ENCODE measurements around the gene PIWIL1. TPM values are rescaled to one million over a fixed set of nuclear protein-coding genes. Genes with fewer than 3 reads are reported as not detected.

The PIWIL1 gene
- total RNA-seq, 1 experiment from 2014 or later: not detected

DNA sequence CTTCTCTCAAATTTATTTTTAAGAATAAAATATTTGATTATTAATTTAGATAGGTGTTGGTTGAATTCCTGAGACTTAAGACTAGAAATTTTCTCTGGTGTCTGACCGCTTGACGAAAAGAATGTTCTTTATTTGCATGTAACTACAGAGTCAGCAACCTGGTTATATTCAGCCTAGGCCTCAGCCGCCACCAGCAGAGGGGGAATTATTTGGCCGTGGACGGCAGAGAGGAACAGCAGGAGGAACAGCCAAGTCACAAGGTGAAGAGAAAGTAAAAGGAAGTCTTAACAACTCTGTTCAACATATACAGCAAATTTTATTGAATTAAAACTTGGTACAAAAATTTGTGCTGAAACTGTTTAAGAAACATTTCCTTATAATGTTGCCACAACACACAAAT, 5.2 kb downstream of the PIWIL1 start:
- Histone ChIP-seq H3K4me1 (ENCODE audit: low read length) (no peaks in the 10 kb centered on the region), H3K4me2 (ENCODE audit: low read depth, low read length, poor library complexity, severe bottlenecking) (no peak overlapping the region), H3K27ac (ENCODE audit: low read length) (no peak overlapping the region)

DNA sequence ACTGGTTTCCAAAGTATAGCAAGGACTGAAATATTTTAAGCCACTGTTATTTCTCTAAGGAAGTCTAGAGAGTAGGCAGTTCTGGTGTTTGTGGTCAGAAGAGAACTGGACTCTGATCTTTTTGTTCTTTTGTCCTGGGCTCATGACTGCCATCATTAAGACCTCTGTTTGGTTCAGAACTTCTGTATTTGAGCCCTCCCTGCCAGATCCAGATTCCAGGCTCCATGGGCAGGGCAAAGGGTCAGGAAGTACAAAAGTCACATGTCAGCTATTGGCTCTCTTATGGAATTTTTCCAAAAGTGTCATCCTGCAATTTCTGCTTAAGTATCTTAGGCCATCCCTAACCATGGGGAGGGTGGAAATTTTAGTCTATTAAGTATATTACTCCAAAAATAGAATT, 6.8 kb downstream of the PIWIL1 start:
- H3K79me2 ChIP-seq (ENCODE audit: low read length): no peaks in the 10 kb centered on the region
- H3K4me3 ChIP-seq (ENCODE audit: low read length): no peak overlapping the region
- no peak overlapping the region for H3K4me2 ChIP-seq (ENCODE audit: low read depth, low read length, poor library complexity, severe bottlenecking)
- H3K9me3 ChIP-seq (ENCODE audit: low read length): no peaks in the 10 kb centered on the region
- no peaks in the 10 kb centered on the region for H3K4me1 ChIP-seq (ENCODE audit: low read length)
- H4K20me1 ChIP-seq (ENCODE audit: insufficient read depth, low read depth, low read length): no peaks in the 10 kb centered on the region
- H3K36me3 ChIP-seq (ENCODE audit: insufficient read depth, low read length): no peaks in the 10 kb centered on the region
- DNase-seq: peak; percentile 27
- H3K9ac ChIP-seq (ENCODE audit: low read length): no peak overlapping the region
- H2AFZ ChIP-seq (ENCODE audit: low read length): no peak overlapping the region
- no peaks in the 10 kb centered on the region for H3K9me2 ChIP-seq (replicated peaks; ENCODE audit: insufficient read depth, low read length)
- H3K27ac ChIP-seq (ENCODE audit: low read length): no peak overlapping the region
- no peaks in the 10 kb centered on the region for H3K27me3 ChIP-seq (ENCODE audit: low read length)

More for the DNA sequence above, 5.2 kb downstream of the PIWIL1 start:
- Histone ChIP-seq H3K9me2 (replicated peaks; ENCODE audit: insufficient read depth, low read length) (no peaks in the 10 kb centered on the region), H3K36me3 (ENCODE audit: insufficient read depth, low read length) (no peaks in the 10 kb centered on the region), H3K9ac (ENCODE audit: low read length) (no peak overlapping the region), H3K27me3 (ENCODE audit: low read length) (no peaks in the 10 kb centered on the region), H4K20me1 (ENCODE audit: insufficient read depth, low read depth, low read length) (no peaks in the 10 kb centered on the region), H2AFZ (ENCODE audit: low read length) (no peak overlapping the region), H3K4me3 (ENCODE audit: low read length) (no peak overlapping the region), H3K79me2 (ENCODE audit: low read length) (no peaks in the 10 kb centered on the region), H3K9me3 (ENCODE audit: low read length) (no peaks in the 10 kb centered on the region)
- no peak for DNase-seq

DNA sequence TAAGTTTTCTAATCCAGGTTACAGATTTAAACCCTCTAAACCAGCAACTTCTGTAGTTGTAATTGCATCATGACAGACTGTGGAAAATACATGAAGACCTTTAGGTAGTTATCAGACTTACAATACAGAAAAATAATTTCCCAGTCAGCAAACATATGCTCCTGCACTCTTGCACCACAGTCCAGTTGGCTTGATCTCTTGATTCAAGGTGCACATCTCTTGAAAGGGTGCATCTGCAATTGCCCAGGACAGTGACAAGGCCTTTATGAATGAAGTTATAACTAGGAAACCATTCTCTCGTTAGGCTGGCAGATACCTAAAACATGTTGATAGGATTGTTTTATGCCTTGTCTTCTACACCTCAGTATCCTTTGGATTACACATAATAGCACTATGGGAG, 7.6 kb downstream of the PIWIL1 start:
- Histone ChIP-seq H4K20me1 (ENCODE audit: insufficient read depth, low read depth, low read length) (no peaks in the 10 kb centered on the region), H3K4me1 (ENCODE audit: low read length) (no peaks in the 10 kb centered on the region), H3K4me2 (ENCODE audit: low read depth, low read length, poor library complexity, severe bottlenecking) (no peak overlapping the region), H3K4me3 (ENCODE audit: low read length) (no peak overlapping the region), H3K27ac (ENCODE audit: low read length) (no peak overlapping the region), H3K27me3 (ENCODE audit: low read length) (no peaks in the 10 kb centered on the region), H3K79me2 (ENCODE audit: low read length) (no peaks in the 10 kb centered on the region), H2AFZ (ENCODE audit: low read length) (no peak overlapping the region), H3K9ac (ENCODE audit: low read length) (no peak overlapping the region), H3K36me3 (ENCODE audit: insufficient read depth, low read length) (no peaks in the 10 kb centered on the region), H3K9me2 (replicated peaks; ENCODE audit: insufficient read depth, low read length) (no peaks in the 10 kb centered on the region), H3K9me3 (ENCODE audit: low read length) (no peaks in the 10 kb centered on the region)
- DNase-seq: peak; percentile 4

DNA sequence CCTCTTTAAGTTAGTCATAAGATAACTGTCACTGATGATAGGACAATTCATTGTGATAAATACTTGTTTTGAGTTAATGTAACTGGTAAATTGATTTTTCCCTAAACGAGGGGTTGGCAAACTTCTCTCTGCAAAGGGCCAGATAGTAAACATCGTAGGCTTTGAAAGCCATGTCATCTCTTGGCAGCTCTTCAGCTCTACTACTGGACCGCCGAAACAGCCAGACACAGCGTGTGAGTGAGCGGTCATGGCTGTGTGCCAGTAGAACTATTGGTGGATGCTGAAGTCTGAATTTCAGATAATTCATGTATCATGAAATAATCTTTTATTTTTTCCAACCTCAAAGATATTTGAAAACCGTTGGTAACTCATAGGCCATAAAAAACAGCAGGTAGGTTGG, 9.9 kb downstream of the PIWIL1 start:
- peak; percentile 1 for DNase-seq
- Histone ChIP-seq H3K36me3 (ENCODE audit: insufficient read depth, low read length) (no peaks in the 10 kb centered on the region), H3K27me3 (ENCODE audit: low read length) (peaks cover 2% of the 10 kb centered on the region; the same call in 1 of the 2 replicates), H3K9me2 (replicated peaks; ENCODE audit: insufficient read depth, low read length) (no peaks in the 10 kb centered on the region), H4K20me1 (ENCODE audit: insufficient read depth, low read depth, low read length) (no peaks in the 10 kb centered on the region), H3K4me2 (ENCODE audit: low read depth, low read length, poor library complexity, severe bottlenecking) (no peak overlapping the region), H2AFZ (ENCODE audit: low read length) (no peak overlapping the region), H3K4me3 (ENCODE audit: low read length) (no peak overlapping the region), H3K27ac (ENCODE audit: low read length) (no peak overlapping the region), H3K9me3 (ENCODE audit: low read length) (no peaks in the 10 kb centered on the region), H3K79me2 (ENCODE audit: low read length) (no peaks in the 10 kb centered on the region), H3K9ac (ENCODE audit: low read length) (no peak overlapping the region), H3K4me1 (ENCODE audit: low read length) (no peaks in the 10 kb centered on the region)

DNA sequence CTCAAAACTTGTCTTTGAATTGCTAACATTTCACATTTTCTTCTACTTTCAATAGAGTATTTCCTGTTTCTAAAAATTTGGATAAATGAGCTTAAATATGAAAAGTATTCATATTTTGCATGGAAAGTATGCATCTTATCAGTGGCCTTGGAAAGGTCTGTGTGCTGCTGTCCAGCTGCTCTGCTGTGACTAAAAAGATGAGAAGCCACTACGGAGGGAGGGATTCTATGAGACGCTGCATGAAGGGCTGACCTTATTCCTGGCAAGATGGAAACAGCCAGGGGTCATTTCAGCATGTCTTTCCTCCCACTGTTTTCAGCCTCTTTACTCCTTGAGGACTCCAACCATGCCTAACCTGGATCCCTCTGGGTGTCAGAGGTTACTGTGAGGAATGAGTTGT, 13.0 kb downstream of the PIWIL1 start:
- Histone ChIP-seq H3K9me2 (replicated peaks; ENCODE audit: insufficient read depth, low read length) (no peaks in the 10 kb centered on the region), H2AFZ (ENCODE audit: low read length) (no peak overlapping the region), H3K79me2 (ENCODE audit: low read length) (no peaks in the 10 kb centered on the region), H3K9ac (ENCODE audit: low read length) (no peak overlapping the region), H3K9me3 (ENCODE audit: low read length) (no peaks in the 10 kb centered on the region), H3K4me3 (ENCODE audit: low read length) (no peak overlapping the region), H3K27ac (ENCODE audit: low read length) (no peak overlapping the region), H3K36me3 (ENCODE audit: insufficient read depth, low read length) (no peaks in the 10 kb centered on the region), H3K4me1 (ENCODE audit: low read length) (no peaks in the 10 kb centered on the region), H4K20me1 (ENCODE audit: insufficient read depth, low read depth, low read length) (no peaks in the 10 kb centered on the region), H3K27me3 (ENCODE audit: low read length) (peaks cover 2% of the 10 kb centered on the region; the same call in 1 of the 2 replicates), H3K4me2 (ENCODE audit: low read depth, low read length, poor library complexity, severe bottlenecking) (no peak overlapping the region)
- peak; percentile 11 for DNase-seq

DNA sequence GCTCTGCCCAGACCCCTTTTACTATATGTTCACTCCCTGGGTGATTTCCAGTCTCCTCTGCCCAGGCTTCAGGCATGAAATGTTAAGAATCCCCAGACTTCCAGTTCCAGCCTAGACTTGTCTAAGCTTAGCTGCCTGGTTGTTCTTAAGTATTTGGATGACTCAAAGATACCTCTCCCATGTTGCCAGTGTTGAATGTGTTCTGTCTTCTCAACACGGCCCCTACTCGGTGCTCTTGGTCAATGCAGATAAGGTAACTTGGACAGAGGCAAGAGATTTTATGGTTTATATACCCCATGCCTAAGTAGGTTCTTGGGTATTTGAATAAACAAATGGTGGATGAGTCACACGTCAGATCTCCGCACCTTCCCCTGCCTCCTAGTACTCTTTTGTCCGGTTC, 13.6 kb downstream of the PIWIL1 start:
- Histone ChIP-seq H3K4me2 (ENCODE audit: low read depth, low read length, poor library complexity, severe bottlenecking) (no peak overlapping the region), H3K27ac (ENCODE audit: low read length) (no peak overlapping the region), H3K9me3 (ENCODE audit: low read length) (no peaks in the 10 kb centered on the region), H3K79me2 (ENCODE audit: low read length) (no peaks in the 10 kb centered on the region), H3K4me3 (ENCODE audit: low read length) (no peak overlapping the region), H2AFZ (ENCODE audit: low read length) (no peak overlapping the region), H3K27me3 (ENCODE audit: low read length) (peaks cover 2% of the 10 kb centered on the region; the same call in 1 of the 2 replicates), H3K36me3 (ENCODE audit: insufficient read depth, low read length) (no peaks in the 10 kb centered on the region), H4K20me1 (ENCODE audit: insufficient read depth, low read depth, low read length) (no peaks in the 10 kb centered on the region), H3K9ac (ENCODE audit: low read length) (no peak overlapping the region), H3K9me2 (replicated peaks; ENCODE audit: insufficient read depth, low read length) (no peaks in the 10 kb centered on the region), H3K4me1 (ENCODE audit: low read length) (no peaks in the 10 kb centered on the region)
- no peak for DNase-seq

DNA sequence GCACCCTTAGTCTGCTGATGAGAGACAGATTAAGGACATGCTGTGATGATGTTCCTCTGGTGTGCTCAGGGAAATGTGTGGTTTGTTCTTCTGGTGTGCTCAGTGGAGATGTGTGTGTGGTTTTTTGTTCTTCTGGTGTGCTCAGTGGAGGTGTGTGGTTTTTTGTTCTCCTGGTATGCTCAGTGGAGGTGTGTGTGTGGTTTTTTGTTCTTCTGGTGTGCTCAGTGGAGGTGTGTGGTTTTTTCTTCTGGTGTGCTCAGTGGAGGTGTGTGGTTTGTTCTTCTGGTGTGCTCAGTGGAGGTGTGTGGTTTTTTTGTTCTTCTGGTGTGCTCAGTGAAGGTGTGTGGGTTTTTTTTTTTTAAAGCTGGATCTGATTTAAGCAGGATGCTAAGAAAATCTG, 15.4 kb downstream of the PIWIL1 start:
- Histone ChIP-seq H3K27me3 (ENCODE audit: low read length) (peaks cover 2% of the 10 kb centered on the region; the same call in 1 of the 2 replicates), H3K36me3 (ENCODE audit: insufficient read depth, low read length) (no peaks in the 10 kb centered on the region), H3K4me2 (ENCODE audit: low read depth, low read length, poor library complexity, severe bottlenecking) (no peak overlapping the region)

DNA sequence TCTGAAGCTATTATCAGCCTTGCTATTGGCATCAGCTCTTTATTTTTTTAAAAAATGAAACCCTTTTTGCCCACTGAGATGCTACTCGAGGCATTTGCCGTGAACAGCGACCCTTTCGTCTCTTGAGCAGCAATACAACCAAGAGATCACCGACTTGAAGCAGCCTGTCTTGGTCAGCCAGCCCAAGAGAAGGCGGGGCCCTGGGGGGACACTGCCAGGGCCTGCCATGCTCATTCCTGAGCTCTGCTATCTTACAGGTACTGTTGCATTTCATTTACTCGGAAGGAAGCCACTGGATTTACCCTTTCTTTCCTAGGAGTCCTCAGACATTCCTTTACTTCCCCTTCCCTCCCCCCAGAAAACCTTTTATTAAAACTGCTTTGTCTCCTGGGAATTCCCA, 16.7 kb downstream of the PIWIL1 start:
- peaks cover 2% of the 10 kb centered on the region; the same call in 1 of the 2 replicates for H3K27me3 ChIP-seq (ENCODE audit: low read length)
- no peaks in the 10 kb centered on the region for H4K20me1 ChIP-seq (ENCODE audit: insufficient read depth, low read depth, low read length)
- H3K27ac ChIP-seq (ENCODE audit: low read length): no peak overlapping the region
- no peaks in the 10 kb centered on the region for H3K9me2 ChIP-seq (replicated peaks; ENCODE audit: insufficient read depth, low read length)
- no peaks in the 10 kb centered on the region for H3K4me1 ChIP-seq (ENCODE audit: low read length)
- H3K4me3 ChIP-seq (ENCODE audit: low read length): no peak overlapping the region
- no peaks in the 10 kb centered on the region for H3K9me3 ChIP-seq (ENCODE audit: low read length)
- H3K36me3 ChIP-seq (ENCODE audit: insufficient read depth, low read length): no peaks in the 10 kb centered on the region
- H3K79me2 ChIP-seq (ENCODE audit: low read length): no peaks in the 10 kb centered on the region
- DNase-seq: peak; percentile 17
- no peak overlapping the region for H3K4me2 ChIP-seq (ENCODE audit: low read depth, low read length, poor library complexity, severe bottlenecking)
- H3K9ac ChIP-seq (ENCODE audit: low read length): no peak overlapping the region
- H2AFZ ChIP-seq (ENCODE audit: low read length): no peak overlapping the region

More for the DNA sequence above, 15.4 kb downstream of the PIWIL1 start:
- Histone ChIP-seq H2AFZ (ENCODE audit: low read length) (no peak overlapping the region), H3K79me2 (ENCODE audit: low read length) (no peaks in the 10 kb centered on the region), H4K20me1 (ENCODE audit: insufficient read depth, low read depth, low read length) (no peaks in the 10 kb centered on the region), H3K9me3 (ENCODE audit: low read length) (no peaks in the 10 kb centered on the region), H3K9me2 (replicated peaks; ENCODE audit: insufficient read depth, low read length) (no peaks in the 10 kb centered on the region), H3K27ac (ENCODE audit: low read length) (no peak overlapping the region), H3K4me1 (ENCODE audit: low read length) (no peaks in the 10 kb centered on the region), H3K9ac (ENCODE audit: low read length) (no peak overlapping the region), H3K4me3 (ENCODE audit: low read length) (no peak overlapping the region)
- no peak for DNase-seq

DNA sequence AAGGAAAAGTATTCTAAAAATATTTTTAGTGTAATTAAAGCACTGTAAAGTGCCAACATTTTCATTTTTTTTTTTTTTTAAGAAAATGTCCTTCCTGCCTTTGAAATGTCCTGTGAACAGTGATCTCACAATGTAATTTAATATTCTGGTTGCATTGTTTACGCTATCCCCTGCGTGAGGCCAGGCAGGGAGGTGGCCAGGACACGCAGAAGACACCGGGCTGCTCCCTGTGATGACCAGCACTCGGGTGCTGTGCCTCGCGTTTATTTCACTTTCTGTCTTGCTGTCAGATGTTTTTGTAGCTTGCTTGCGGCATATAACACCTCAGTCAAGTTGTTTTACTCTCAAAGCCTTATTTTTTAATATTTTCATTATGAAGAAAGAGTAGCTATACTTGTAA, 18.5 kb downstream of the PIWIL1 start:
- Histone ChIP-seq H3K4me1 (ENCODE audit: low read length) (no peaks in the 10 kb centered on the region), H3K4me2 (ENCODE audit: low read depth, low read length, poor library complexity, severe bottlenecking) (no peak overlapping the region)

More for the DNA sequence above, 18.5 kb downstream of the PIWIL1 start:
- no peaks in the 10 kb centered on the region for H3K27me3 ChIP-seq (ENCODE audit: low read length)
- H3K9me2 ChIP-seq (replicated peaks; ENCODE audit: insufficient read depth, low read length): no peaks in the 10 kb centered on the region
- H4K20me1 ChIP-seq (ENCODE audit: insufficient read depth, low read depth, low read length): no peaks in the 10 kb centered on the region
- H3K27ac ChIP-seq (ENCODE audit: low read length): no peak overlapping the region
- H3K9me3 ChIP-seq (ENCODE audit: low read length): no peaks in the 10 kb centered on the region
- no peaks in the 10 kb centered on the region for H3K79me2 ChIP-seq (ENCODE audit: low read length)
- H3K36me3 ChIP-seq (ENCODE audit: insufficient read depth, low read length): no peaks in the 10 kb centered on the region
- no peak overlapping the region for H2AFZ ChIP-seq (ENCODE audit: low read length)
- H3K9ac ChIP-seq (ENCODE audit: low read length): no peak overlapping the region
- no peak overlapping the region for H3K4me3 ChIP-seq (ENCODE audit: low read length)
- DNase-seq: peak; percentile 21
